GM21723 (cell line): ENCODE measurements around the gene WEE1.
A peak's percentile ranks its signal among the peaks of the same experiment; 100 is the strongest.
"Not testable (repeated sequence)": the region's sequence is repeated elsewhere in the genome, so short reads cannot be mapped to it uniquely, and the experiment has no call there.

Source experiments
- ATAC-seq: cut with Tn5 transposase; IDR thresholded peaks from one replicate; pipeline ENCODE4 v1.9.1; 2021; ENCODE audit warnings: mild to moderate bottlenecking, moderate library complexity; ENCODE audit not compliant: unreplicated experiment

WEE1 gene

DNA sequence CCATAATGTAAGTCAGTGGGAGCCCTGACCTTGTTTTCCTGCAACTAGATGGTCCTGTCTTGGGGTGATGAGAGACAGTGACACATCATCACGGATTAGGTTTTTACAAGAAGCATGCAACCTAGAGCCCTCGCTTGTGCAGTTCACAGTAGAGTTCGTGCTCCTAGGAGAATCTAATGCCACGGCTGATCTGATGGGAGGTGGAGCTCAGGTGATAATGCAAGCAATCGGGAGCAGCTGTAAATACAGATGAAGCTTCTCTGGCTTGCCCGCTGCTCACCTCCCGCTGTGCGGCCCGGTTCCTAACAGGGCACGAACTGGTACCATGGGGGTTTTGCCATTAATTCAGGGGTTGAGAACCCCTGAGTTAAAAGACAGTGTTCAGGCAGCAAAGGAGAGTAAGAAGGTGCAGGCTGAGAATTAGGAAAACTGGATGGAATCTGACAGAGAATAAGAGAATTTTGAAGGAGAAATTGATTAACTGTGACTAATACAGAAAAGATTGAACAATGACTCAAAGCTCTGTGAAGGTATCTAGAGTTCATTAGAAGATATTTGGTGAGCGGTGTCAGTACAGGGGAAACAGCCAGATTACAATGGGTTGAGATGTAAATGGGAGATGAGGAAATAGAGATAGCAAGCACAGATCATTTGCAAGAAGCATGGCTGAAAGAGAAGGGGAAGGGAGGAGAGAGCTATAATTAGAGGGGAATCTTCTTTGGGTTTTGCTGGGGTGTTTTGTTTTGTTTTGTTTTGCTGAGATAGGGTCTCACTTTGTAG, 21.0 kb downstream of the WEE1 start:
- ATAC-seq, result no peak

DNA sequence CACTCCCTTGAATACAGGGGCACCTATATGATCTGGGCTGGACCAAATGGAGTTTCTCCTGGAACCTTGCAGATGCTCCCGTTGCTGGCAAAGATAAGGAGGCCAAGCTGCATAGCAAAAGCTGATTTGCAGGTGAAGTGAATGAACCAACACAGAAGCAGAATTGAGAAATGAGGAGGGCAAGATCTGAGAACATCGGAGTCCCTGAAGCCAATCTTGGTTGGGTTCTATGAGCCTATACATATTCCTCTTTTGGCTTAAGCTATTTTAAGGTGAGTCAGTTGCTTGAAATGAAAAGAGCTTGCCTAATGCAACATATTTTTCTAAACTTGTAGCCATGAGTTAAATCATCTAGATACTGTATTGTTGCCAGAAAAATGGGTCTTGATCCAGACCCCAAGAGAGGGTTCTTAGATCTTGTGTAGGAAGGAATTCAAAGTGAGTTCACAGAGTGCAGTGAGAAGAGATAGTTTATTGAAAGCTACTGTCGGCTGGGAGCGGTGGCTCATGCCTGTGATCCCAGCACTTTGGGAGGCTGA, 23.5 kb downstream of the WEE1 start:
- no peak for ATAC-seq

DNA sequence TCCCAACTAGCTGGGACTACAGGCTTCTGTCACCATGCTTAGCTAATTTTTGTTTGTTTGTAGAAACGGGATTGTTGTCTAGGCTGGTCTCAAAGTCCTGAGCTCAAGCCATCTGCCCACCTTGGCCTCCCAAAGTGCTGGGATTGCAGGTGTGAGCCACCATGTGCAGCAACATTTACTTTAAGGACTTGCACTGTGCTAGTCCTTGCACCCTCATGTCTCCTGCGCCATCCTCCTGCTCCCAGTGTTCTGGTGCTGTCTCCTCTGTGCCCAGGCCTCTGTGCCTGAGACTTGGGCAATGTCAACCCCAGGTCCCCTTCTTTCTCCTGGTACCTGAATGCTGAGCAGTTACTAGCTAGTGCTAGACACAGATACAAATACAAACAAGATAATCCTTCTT, 26.7 kb downstream of the WEE1 start:
- no peak for ATAC-seq

DNA sequence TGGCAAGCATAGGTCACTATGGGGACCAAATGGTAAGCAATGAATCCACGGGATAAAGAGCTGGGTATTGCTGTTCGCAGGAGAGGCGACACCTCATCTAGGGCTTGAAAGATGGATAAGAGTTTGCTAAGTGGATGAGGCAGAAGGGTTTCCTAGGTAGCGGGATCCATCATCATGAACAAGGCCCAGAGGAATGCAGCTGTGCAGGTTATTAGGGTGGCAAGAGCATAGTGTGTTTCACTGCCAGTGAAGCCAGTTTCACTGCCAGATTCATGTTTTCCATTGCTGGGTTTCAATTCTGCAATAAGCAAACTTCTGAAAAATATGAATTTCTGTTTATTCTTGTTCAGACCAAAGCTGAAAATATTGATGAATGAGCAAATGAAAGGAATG, 27.2 kb downstream of the WEE1 start:
- ATAC-seq, result peak; percentile 43

DNA sequence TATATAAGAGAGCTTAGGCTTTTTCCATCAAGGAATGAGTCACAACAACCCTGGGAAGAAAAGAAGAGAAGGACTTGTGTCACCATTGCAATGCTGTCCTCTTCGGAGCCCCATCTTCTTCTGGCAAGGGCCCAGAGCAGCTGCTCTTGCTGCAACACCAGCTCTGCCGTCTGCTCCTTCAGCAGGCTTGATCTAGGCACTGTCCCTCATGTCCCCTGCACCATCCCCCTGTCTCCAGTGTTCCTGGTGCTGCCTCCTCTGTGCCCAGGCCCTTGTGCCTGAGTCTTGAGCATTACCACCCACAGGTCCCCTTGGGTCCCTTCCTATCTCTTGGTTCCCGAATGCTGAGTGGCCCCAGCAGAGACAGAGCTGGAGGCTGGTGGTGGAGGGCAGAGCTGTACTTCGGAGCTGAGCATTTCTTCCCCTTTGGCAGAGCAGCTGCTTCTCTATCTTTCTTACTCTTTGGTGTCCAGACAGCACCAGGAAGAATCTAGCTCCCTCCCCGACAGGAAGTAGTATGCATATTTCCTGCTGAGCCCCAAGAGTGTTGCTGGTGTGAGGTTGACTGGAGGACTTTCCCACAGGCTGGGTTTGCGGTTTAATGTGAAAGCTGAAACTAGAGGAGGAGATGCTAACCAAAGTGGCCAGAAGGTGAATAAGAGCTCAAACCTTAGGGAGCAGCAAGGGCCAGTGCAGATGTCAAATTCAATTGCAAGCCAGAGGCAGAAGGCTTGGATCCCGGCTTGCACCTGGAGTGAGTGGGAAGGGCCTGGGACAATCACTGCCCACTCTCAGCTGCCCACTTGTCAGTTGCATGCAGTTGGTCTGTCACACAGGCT, 27.8 kb downstream of the WEE1 start:
- ATAC-seq, result peak; percentile 83

DNA sequence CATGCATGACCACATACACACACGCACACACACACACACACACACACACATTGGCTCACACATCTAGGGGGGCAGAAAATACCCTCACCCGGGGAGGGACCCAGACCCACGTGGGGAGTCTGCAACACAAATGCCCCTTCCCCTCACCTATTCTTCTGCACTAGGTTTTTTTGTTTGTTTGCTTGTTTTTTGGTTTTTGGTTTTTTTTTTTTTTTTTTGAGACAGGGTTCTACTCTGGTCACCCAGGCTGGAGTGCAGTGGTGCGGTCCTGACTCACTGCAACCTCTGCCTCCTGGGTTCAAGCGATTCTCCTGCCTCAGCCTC, 28.4 kb downstream of the WEE1 start:
- ATAC-seq, result no peak

DNA sequence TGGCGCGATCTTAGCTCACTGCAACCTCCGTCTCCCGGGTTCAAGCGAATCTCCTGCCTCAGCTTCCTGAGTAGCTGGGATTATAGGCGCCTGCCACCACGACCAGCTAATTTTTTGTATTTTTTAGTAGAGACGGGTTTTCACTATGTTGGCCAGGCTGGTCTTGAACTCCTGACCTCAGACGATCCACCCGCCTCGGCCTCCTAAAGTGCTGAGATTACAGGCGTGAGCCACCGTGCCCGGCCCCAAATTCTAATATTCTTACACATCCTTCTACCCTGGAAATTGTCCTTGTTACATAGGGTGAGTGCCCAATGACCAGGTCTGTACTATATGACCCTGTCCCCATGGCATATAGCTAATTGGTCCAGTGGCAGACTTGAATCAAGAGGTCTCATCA, 29.7 kb downstream of the WEE1 start:
- ATAC-seq, result not testable (repeated sequence)

DNA sequence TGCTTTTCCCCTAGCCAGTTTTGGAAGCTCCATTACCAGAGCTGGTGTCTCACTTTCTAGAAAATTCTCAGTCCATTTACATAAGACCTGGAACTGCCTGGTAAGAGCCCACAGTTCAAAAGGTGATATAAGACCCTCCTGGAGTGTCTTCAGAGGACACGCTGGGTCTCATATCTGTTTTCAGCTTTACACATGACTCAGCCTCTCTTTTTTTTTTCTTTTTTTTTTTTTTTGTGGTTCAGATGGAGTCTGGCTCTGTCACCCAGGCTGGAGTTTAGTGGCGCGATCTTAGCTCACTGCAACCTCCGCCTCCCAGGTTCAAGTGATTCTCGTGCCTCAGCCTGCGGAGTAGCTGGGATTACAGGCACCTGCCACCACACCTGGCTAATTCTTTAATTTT, 30.7 kb downstream of the WEE1 start:
- ATAC-seq, result no peak

DNA sequence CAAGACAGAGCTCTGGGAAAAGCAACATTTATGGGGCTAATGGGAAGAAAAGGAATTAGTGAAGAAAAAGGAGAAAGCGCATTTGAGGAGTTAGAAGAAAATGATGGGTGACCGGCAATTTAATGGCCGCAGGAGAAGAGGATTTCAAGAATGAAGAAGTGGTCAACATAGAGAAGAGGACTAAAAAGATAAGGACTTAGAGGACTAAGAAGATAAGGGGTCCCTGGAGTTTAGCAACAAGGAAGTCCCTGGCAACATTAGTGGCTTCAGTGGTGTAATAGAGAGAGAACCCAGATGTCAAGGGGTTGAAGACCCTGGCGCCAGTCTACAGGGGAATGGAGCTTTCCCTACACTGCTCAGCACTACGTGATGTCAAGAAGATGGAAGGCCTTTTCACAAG, 32.3 kb downstream of the WEE1 start:
- ATAC-seq, result no peak

DNA sequence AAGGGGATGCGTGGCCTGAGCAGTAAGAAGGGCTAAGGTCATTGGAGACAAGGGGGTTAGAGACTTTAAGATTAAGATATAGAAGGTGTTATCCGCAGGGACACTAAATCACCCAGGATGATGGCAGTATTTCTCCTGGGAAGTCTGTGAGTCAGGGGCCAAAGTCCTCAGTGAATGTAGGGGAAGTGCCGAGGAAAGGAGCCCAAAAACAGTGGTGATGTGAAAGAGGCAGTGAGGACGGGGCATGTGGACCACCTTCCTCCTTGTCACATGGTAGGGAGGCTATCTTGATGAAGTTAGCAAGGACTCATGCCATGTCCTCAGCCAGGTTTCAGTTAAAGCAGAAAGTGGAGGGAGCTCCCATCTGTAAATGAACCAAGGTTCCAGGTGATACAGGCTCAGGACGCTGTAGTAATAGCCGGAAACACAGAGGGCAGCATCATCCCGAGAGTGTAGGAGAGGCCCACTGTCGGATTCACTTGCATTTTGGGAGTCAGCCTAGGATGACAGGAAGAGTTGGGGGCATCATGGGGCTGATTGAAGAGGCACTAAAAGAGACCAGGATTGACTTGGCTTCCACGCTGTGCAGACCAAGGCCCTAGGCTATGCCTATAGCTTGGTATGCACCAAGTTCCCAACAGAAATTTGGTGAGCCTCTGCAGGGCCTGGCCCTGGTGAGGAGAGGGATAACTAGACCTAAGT, 33.5 kb downstream of the WEE1 start:
- ATAC-seq, result no peak

DNA sequence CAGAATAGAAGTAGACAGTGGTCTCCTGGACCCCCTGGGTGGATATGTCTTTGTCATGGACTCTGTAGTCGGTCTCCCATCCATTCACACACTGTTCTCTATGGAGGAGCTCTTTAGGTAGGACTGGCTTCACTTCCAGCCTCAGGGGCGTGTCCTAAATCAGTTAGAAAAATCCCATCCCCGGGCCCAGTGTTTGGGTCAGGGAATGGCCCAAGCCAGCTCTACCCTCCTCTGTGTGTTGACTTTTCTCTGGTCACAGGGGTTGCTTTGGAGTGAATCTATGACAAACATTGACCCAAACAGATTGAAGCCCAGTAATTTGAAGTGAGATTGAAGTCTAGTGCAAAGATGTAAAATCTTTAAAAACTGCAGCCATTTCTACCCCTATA, 34.0 kb downstream of the WEE1 start:
- ATAC-seq, result no peak

DNA sequence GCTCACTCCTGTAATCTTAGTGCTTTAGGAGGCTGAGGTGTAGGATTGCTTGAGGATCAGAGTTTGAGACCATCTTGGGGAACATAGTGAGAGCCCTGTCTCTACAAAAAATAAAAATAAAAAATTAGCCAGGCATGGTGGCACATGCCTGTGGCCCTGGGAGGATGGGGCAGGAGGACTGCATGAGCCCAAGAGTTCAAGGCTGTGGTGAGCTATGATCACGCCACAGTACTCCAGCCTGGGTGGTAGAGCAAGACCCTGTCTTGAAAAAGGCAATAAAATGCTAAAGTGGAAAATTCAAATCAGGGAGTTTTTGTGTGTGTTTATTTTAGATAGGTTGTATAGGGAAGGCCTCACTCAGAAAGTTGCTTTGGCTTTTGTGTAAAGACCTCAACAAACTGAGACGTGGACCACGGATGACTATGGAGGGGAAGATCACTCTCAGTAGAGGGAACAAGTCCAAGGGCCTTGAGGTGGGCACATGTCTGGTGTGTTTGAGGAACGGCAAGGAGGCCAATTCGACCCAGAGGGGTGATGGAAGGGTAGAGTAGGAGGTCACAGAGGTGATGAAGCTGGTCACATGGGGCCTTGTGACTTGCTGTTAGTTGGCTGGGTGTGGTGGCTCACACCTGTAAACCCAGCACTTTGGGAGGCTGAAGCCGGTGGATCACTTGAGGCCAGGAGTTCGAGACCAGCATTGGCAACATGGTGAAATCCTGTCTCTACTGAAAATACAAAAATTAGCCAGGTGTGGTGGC, 35.7 kb downstream of the WEE1 start:
- ATAC-seq, result no peak

DNA sequence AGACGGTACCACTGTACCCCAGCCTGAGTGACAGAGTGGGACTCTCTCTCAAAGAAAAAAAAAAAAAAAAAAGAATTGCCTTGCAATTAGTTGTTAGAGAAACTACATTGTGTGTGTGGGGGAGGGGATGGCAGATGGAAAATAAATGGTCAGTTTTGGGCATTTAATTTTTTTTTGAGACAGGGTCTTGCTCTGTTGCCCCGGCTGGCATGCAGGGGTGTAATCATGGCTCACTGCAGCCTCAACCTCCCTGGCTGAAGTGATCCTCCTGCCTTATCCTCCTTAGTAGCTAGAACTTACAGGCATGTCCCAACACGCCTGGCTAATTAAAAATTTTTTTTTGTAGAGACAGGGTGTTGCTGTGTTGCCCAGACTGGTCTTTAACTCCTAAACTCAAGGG, 36.4 kb downstream of the WEE1 start:
- ATAC-seq, result no peak

DNA sequence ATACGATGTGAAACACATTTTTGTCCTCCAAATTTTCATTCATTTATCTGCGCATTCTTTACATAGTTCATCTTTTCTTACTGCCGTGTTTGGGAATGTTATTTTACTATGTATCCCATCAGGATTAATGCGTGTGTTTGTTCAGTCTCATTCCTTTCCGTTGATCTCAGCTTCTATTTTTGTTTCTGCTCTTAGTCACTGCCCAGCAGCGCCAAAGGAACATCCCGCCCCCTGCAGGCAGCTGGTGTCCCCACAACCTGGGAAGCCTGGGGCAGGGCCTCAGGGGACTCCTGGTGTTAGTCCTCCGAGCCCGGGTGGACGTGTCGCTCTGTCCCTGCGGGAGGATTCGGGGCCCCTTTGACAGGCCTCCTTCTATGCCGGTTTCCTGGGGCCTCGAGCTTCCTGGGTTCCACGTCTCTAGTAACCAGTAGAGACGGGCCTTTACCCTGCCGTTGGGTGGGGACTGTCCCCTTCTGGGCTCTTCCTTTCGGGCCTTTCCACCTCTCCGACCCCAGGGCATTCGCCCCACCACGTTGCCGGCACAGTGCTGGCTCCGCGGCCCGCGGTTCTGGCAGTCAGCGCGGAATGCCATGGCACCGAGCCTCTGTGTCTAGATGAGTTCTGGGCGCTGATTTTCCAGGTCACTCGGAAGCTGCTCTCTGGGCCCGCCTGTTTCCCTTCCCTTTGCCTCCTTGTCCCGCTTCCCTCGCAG, 39.8 kb downstream of the WEE1 start:
- ATAC-seq, result peak; percentile 48

DNA sequence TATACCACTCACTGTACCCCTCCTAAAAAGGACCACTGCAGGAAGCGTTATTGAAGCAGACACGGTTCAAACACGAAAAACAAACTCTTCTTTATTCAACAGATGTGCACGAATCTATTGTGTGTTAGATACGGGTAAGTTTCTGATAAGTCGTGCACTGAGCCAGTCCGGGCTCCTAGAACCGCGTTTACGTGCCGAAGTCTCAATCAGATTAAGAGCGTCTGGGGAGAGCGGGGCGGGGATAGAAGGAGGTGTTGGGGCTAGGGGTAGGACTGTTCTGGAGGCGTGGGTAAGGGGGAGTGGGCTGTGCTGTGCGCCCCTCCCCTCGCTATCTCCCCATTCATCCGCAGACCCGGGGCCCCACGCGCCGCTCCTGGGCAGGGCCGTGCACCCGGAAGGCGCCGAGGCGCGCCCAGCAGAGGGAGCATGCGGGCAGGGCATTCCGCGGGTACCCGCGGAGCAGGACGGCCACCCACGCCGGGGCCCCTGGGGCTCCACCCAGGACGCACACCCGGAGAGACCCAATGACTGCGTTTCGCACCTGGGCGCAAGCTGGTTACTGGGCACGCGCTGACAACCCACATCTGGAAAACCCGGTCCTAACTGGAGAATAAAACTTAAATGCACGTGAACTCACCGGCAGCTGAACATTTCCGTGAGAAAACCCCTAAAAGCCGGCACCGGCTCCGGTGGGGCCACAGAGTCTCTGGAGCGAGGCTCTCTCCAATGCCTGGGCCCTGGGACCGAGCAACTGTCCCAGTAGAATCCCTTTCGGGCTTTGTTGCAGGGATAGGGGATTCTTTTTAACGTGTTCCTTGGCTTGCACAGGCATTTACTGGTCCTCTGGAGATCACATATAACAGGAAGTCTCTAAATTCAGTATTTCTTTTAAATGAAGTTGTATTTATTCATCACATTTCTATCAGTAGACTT, 40.6 kb downstream of the WEE1 start:
- peak; percentile 65 for ATAC-seq

DNA sequence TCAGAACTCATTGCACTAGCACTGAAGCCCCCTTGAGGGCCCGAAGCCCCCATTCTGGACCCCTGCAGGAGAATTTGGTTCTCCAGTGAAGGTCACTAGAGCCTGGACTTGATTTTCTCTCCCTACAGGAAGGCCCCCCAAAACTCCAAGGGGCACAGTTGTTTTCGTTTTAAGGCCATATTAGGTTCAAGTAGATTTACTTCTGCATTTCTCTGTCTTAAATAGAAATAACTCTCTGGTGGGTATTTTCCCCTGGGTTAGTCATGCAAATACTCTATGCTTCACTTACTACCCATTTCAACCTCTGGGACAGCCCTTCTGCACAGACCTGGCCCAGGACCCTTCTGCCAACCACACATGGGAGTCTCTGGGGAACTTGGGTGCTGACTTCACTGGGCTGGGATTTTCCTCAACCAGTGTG, 41.6 kb downstream of the WEE1 start:
- peak; percentile 59 for ATAC-seq

DNA sequence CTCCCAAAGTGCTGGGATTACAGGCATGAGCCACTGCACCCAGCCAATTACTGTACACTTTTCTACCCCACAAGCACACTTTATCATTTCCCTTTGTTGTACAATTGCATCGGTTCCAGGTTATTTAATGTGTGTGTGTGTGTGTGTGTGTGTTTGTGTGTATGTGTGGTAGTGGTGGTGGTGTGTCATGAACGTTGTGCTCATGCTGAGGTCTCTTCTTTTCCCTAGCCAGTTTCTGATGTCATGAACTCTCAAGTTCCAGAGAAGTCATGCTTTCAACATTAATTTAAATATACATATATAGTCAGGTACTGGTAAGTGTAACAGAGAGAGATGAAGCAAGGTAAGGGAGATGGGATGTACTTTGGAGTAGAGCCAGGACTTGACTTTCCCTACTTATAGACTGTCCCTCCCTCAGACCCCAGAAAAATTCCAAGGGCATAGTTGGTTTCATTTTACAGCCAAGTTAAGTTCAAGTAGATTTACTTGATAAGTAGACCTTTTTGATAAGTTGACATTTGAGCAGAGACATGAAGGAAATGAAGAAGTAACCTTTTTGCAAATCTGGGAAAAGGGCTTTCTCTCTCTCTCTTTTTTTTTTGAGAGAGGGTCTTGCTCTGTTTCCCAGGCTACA, 42.7 kb downstream of the WEE1 start:
- ATAC-seq, result no peak

DNA sequence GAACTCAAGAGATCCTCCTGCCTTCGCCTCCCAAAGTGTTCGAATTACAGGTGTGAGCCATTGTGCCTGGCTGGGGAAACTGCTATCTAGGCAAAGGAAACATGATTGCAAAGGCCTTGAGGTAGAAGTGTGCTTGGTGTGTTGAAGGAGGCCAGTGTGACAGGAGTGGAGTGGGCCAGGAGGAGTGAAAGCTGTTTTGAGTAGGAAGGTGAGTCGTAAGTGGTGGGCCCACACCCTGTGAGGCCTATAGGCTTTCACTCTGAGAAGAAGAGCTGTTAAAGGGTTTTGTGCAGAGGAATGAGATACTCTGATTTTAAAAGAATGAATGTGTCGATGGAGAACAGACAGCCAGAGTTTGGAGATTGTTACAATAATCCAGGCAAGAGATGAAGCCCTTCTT, 43.4 kb downstream of the WEE1 start:
- no peak for ATAC-seq

DNA sequence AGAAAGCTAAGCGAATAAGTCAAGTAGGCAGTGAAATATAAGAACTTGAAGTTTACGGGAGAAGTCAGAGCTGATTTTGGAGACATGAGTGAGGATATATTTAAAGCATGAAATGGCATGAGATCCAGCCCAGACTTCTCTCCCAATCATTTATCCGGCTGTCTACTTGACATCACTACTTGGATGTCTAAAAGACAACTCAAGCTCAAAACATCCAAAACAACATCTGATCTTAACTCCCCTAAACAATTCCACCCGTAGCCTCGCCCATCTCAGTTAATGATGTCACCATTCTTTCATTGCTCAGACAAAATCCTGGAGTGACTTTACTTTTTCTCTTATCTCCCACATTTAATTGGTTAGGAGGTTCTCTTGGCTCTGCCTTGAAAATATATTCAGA, 44.5 kb downstream of the WEE1 start:
- no peak for ATAC-seq
